HT1080 (cell line): ENCODE results near the gene HDAC10. TPM values are rescaled to one million over a fixed set of nuclear protein-coding genes. Genes with fewer than 3 reads are reported as not detected.
"Not testable (repeated sequence)": the region's sequence is repeated elsewhere in the genome, so short reads cannot be mapped to it uniquely, and the experiment has no call there.

Experiments used
- DNase-seq: peaks from one replicate; pipeline ENCODE4 v3.0.0-alpha.2; 2015; ENCODE audit warnings: low read depth
- total RNA-seq: library from RNA; depleted of rRNA; stranded (reverse); fragments of >200 nt; shearing (Covaris generic); gene quantifications from 2 replicates; pipeline ENCODE4 v1.2.3, GENCODE V29; 2014

HDAC10 gene
- total RNA-seq, 1 experiment from 2014 or later = 14.5 TPM

DNA sequence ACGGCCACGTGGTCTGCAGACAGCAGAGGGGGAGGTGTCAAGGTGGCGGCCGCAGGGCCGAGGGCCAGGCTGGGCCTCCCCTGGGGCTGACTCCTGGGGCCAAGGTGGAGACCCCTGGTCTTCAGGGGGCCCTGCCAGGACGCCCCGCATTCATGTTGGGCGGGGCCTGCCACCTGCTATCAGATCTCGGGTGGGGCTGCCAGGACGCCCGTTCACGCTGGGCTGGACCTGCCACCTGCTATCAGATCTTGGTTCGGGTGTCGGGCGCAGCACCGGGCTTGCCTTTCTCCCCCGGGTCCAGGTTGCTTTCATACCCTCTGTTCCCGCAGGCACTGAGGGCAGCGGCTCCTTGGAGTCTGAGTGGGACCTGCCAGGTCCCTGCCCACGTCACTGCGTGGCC lies 35.2 kb upstream of the HDAC10 start:
- DNase-seq = no peak

GRCh38 chr22:50285568-50286229 lies 34.6 kb upstream of the HDAC10 start:
- DNase-seq = no peak

DNA sequence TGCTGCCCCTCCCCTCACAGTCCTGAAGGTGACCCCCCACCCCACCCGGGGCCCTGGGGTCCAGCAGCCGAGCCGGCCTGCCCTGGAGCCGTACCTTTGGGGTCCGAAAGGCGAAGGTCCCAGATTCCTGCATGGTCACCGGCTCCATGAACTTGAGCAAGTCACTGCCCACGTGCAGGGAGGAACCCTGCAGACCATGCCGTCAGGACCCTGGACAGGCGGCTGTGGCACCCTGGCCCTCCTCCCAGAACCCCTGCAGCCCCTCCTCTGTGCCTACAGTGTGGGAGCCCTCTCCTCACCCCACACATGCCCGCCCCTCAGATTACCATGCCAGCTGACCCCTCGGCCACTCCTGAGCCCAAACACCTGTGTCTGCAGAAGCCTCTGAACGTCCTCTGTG lies 33.4 kb upstream of the HDAC10 start:
- DNase-seq = no peak

DNA sequence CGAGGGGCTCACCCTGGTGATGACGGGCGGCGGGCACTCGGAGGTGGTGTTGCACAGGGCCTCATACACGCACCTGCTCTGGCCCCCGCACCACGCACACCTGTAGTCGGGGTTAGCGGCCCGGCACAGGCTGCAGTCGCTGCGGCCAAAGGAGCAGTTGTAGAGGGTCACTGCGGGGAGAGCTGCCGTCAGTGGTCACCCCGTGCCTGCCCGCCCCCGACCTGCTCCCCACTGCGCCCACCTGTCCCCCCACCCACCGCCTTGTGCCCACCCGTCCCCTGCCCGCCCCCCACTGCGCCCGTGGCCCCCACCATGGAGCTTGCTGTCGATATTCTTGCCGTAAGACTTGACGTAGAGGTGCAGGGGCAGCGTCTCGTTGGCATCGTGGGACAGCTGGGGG lies 32.8 kb upstream of the HDAC10 start:
- no peak for DNase-seq

DNA sequence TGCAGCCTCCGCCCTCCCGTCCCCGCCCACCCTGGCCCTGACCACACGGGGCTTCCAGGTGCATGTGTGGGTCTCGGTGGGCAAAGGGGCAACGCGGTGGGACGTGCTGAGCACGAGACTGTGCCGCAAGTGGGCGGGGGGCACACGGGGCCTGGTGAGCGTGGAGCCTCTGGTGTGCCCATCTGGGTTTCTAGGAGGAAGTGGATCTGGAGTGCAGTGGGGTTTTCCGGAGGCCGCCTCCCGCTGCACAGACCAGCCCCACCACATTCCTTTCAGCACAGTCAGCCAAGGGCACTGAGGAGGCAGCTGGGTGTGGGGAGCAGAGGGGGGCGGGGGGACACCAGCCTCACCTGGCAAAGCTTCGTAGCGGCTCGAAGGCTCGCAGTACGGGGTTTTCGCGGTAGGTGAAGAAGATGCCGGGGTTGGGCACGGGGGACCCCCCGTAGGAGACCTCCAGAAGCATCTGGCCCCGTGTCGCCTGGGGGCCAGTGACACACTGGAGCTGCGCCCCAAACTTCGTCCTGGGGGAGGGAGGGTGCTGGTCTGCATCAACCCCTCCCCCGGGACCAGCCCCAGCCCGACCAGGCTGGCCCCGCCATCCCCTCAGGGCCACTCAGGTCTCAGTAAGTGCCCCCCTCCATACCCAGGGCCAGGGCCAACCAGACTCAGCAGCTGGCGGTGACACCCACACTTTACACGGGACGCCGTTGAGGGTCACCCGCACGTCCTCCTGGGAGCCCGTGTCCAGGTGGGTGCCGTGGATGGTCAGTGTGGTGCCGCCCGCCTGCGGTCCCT lies 31.5 kb upstream of the HDAC10 start:
- peak; percentile 85 for DNase-seq

GRCh38 chr22:50281957-50282356 lies 30.9 kb upstream of the HDAC10 start:
- DNase-seq = no peak

DNA sequence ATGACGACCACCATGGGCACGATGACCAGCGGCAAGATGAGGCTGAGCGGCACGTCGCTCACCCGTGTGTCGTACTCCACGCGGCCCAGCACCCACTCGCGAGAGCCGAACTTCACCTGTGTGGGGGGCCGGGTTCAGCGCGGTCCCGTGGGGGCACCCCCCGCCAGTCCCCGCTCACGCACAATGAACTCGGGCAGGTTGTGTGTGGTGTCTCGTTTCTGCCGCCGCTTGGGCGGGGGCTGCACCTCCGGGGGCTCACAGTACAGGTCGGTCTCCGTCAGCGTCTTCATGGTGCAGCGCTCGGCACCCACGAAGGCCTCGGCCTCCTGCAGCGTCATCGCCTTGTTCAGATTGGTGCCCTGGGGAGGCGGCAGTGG lies 30.3 kb upstream of the HDAC10 start:
- no peak for DNase-seq

DNA sequence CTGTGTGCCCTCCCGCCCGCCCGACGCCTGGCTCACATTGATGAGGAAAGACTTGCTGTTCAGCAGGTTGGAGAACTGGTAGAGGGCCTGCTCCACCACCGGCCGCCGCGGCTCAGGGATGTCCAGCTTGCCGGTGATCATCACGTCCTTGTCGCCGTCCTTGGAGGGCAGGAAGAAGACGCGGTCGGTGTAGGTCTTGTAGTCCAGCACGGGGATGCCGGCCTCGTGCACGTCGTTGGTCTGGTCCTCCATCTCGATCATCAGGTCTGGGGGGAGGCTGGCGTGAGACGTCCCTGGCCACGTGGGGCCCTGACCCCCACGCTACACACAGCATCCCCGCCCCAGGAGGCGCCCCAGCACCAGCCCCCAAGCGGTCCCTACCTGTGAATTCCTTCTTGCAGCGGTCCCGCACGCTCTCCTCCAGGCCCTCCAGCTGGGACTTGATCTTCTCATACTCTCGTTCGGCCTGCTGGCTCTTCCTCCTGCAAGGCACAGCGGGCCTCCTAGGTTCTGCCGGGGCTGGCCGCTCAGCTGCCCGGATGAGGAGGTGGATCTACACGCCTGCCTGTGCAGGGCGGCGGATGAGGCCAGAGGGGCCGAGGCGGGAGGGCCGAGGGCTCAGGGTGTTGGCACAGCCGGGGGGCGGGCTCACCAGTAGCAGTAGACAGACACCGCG lies 29.8 kb upstream of the HDAC10 start:
- no peak for DNase-seq

GRCh38 chr22:50280022-50280707 lies 29.1 kb upstream of the HDAC10 start:
- DNase-seq = no peak

- DNase-seq = no peak
These were observed 28.0 kb upstream of the HDAC10 start for GRCh38 chr22:50278956-50279619.

- no peak for DNase-seq
These were observed 27.4 kb upstream of the HDAC10 start for GRCh38 chr22:50278461-50278860.

GRCh38 chr22:50277761-50278160 lies 26.7 kb upstream of the HDAC10 start:
- DNase-seq = no peak

GRCh38 chr22:50276143-50276542 lies 25.1 kb upstream of the HDAC10 start:
- no peak for DNase-seq

- no peak for DNase-seq
These were observed 24.4 kb upstream of the HDAC10 start for GRCh38 chr22:50275181-50276055.

- no peak for DNase-seq
These were observed 23.7 kb upstream of the HDAC10 start for GRCh38 chr22:50274771-50275170.

DNA sequence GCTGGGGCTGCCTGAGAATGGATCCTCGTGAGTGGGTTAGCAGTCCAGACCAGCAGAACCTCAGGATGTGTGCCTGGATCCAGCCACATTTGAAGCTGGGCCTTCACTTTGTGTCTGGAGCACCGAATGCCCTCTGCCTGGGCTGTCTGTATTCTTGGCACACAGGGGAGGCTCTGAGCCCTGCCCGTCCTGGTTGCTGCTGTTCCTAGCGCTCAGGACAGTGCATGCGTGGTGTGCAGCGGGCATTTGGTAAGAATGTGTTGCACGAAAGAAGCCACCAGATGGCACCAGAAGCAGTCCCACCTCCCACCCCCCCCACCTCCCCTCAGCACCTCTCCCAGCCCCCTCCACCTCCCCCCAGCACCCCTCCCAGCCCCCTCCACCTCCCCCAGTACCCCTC lies 23.2 kb upstream of the HDAC10 start:
- DNase-seq = peak; percentile 40

DNA sequence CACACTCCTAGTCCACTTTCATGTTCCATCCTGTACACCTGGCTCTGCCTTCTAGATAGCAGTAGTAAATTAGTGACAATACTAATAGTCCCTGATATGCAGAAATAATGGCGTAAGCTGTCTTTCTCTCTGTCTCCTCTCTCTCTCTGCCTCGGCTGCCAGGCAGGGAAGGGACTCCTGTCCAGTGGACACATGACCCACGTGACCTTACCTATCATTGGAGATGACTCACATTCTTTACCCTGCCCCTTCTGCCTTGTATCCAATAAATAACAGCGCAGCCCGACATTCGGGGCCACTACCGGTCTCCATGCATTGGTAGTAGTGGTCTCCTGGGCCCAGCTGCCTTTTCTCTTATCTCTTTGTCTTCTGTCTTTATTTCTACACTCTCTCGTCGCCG lies 22.7 kb upstream of the HDAC10 start:
- DNase-seq = not testable (repeated sequence)

- not testable (repeated sequence) for DNase-seq
These were observed 22.3 kb upstream of the HDAC10 start for GRCh38 chr22:50273352-50273751.

DNA sequence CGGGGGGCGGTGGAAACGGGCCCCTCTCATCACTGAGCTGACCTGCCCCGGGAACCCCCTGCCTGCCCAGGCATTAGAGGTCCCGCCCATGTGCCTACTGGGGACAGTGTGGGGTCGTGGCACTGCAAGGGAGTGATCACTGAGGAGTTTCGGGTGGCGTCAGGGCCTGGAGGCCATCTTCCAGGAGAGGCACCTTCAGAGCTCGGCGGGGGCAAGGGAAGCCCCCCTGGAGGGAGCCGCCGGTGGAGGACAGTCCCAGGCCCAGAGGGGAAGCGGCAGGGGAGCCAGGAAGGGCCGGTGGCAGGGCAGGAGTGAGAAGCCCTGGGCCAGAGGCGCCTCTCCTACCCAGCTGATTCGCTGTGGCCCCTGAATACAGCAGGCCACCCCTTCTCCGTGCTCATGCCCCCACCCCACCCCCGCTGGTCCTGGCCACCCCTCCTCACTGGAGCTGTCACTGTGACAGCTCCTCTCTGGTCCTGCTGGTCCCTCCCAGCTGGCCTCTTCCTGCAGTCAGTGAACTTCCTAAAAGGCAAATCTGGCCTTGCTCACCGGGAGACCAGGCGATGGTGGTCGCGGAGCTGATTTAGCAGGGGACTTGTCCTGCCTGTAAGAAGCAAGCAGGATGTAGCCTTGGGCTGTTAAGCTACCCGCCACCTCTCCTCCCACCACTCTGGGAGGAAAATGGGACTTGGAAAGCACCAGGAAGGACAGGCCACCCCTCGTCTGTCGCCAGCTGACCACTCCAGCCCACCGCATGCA lies 21.2 kb upstream of the HDAC10 start:
- DNase-seq = no peak
